Ishikawa (cell line): ENCODE measurements around the gene GJD3.
A peak's percentile ranks its signal among the peaks of the same experiment; 100 is the strongest.

Source experiments
- CEBPB ChIP-seq: IDR thresholded peaks from 2 replicates; pipeline ENCODE4 v1.6.1; 2012
- CREB1 ChIP-seq: IDR thresholded peaks from 2 replicates; pipeline ENCODE4 v1.6.1; 2012; ENCODE audit warnings: low read depth
- EGR1 ChIP-seq: IDR thresholded peaks from 2 replicates; pipeline ENCODE4 v1.6.1; 2012
- EP300 ChIP-seq: IDR thresholded peaks from 2 replicates; pipeline ENCODE4 v1.6.1; 2012; ENCODE audit warnings: borderline replicate concordance
- FOXM1 ChIP-seq: IDR thresholded peaks from 2 replicates; pipeline ENCODE4 v1.6.1; 2012; ENCODE audit warnings: low read depth, borderline replicate concordance
- NFIC ChIP-seq: IDR thresholded peaks from 2 replicates; pipeline ENCODE4 v1.6.1; 2012
- RAD21 ChIP-seq: IDR thresholded peaks from 2 replicates; pipeline ENCODE4 v1.6.1; 2012; ENCODE audit warnings: low read depth
- TAF1 ChIP-seq: IDR thresholded peaks from 2 replicates; pipeline ENCODE4 v1.6.1; 2012; ENCODE audit warnings: low read depth, mild to moderate bottlenecking
- TCF12 ChIP-seq: IDR thresholded peaks from 2 replicates; pipeline ENCODE4 v1.6.1; 2012; ENCODE audit warnings: low read depth
- TEAD4 ChIP-seq: IDR thresholded peaks from 2 replicates; pipeline ENCODE4 v1.6.1; 2012
- YY1 ChIP-seq: IDR thresholded peaks from 2 replicates; pipeline ENCODE4 v1.6.1; 2012; ENCODE audit warnings: low read depth
- ZBTB7A ChIP-seq: IDR thresholded peaks from 2 replicates; pipeline ENCODE4 v1.6.1; 2012; ENCODE audit warnings: low read depth
- TF ChIP-seq, protein P1 (sequence below): IDR thresholded peaks from 2 replicates; pipeline ENCODE4 v1.6.1; 2012
- TF ChIP-seq, protein P2 (sequence below): IDR thresholded peaks from 2 replicates; pipeline ENCODE4 v1.6.1; 2012
- TF ChIP-seq, protein P3 (sequence below): IDR thresholded peaks from 2 replicates; pipeline ENCODE4 v1.6.1; 2012; ENCODE audit warnings: low read depth, mild to moderate bottlenecking

GJD3 gene

DNA sequence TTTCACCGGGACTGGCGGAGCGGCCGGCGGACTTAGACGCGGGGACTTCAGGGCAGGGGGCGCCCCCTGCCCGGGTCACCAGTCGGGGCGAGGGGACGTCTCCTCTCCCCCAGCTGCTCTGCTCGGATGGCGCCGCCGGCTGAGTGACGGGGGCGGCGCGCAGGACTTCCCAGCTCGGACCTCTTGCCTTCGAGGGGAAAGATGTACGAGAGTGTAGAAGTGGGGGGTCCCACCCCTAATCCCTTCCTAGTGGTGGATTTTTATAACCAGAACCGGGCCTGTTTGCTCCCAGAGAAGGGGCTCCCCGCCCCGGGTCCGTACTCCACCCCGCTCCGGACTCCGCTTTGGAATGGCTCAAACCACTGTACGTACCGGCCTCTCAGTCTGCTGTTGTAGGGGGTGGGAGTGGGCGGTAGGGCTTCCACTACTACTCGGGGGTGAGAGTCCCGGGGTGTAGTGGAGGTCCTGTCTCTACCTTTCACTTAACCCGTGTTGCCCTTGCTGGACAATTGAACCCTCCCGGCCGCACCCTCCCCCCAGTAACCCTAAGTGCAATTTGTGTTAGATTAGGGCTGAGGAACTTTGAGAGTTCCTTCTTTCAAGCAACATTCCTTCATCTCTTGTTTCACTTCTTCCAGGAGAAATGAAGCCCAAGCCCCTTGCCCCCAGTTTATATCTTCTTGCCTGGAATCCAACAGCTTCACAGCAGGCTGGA, 21.9 kb downstream of the GJD3 start:
- TF ChIP-seq, protein P1, sequence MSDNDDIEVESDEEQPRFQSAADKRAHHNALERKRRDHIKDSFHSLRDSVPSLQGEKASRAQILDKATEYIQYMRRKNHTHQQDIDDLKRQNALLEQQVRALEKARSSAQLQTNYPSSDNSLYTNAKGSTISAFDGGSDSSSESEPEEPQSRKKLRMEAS = no peak
- TF ChIP-seq TAF1 = no peak
- TF ChIP-seq TCF12 = no peak
- no peak for TF ChIP-seq TEAD4
- no peak for TF ChIP-seq ZBTB7A
- no peak for TF ChIP-seq CEBPB
- no peak for TF ChIP-seq FOXM1
- TF ChIP-seq, protein P2, sequence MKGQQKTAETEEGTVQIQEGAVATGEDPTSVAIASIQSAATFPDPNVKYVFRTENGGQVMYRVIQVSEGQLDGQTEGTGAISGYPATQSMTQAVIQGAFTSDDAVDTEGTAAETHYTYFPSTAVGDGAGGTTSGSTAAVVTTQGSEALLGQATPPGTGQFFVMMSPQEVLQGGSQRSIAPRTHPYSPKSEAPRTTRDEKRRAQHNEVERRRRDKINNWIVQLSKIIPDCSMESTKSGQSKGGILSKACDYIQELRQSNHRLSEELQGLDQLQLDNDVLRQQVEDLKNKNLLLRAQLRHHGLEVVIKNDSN = no peak
- TF ChIP-seq EP300 = no peak
- TF ChIP-seq YY1 = no peak

DNA sequence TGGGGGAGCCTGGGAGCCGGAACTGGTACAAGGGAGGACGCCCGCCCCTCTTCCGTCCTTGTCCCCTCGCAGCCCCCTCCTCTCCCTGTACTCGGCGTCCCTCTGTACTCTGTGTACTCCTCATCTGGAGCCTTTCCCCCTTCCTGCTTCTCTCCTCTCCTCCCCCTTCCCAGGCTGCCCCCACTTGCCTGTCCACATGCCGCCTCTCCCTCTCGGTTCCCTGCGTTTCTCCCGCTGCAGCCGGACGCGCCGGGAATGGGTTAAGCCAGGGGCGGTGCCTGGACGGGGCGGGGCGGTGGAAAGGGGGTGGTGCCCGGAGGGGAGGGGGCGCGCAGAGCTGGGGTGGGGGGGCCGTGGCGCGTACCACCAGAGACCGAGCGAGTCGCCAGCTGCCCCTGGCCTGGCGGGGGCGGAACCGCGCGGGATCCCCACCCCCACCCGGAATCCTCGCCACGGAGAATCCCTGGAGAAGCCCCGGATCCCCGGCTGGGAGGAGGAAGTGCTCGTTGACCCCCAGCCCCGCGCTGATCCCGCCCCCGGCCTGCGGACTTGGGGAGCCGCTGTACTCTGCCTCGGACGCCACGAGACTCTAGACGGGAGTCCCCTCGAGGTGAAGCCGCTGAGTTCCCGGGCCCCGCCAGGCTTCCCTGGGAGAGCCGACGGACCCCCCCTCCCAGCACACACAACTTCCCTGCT, 22.6 kb downstream of the GJD3 start:
- no peak for TF ChIP-seq CREB1
- no peak for TF ChIP-seq TAF1
- TF ChIP-seq EGR1 = 0 out of 2 replicates have a peak, but pooled peaks have one; percentile 13
- no peak for TF ChIP-seq TCF12
- no peak for TF ChIP-seq CEBPB
- TF ChIP-seq FOXM1 = no peak
- TF ChIP-seq, protein P2 = no peak
- TF ChIP-seq NFIC = no peak
- TF ChIP-seq EP300 = no peak
- no peak for TF ChIP-seq TEAD4
- TF ChIP-seq ZBTB7A = peak; percentile 84
- TF ChIP-seq RAD21 = no peak
- no peak for TF ChIP-seq YY1
- TF ChIP-seq, protein P3, sequence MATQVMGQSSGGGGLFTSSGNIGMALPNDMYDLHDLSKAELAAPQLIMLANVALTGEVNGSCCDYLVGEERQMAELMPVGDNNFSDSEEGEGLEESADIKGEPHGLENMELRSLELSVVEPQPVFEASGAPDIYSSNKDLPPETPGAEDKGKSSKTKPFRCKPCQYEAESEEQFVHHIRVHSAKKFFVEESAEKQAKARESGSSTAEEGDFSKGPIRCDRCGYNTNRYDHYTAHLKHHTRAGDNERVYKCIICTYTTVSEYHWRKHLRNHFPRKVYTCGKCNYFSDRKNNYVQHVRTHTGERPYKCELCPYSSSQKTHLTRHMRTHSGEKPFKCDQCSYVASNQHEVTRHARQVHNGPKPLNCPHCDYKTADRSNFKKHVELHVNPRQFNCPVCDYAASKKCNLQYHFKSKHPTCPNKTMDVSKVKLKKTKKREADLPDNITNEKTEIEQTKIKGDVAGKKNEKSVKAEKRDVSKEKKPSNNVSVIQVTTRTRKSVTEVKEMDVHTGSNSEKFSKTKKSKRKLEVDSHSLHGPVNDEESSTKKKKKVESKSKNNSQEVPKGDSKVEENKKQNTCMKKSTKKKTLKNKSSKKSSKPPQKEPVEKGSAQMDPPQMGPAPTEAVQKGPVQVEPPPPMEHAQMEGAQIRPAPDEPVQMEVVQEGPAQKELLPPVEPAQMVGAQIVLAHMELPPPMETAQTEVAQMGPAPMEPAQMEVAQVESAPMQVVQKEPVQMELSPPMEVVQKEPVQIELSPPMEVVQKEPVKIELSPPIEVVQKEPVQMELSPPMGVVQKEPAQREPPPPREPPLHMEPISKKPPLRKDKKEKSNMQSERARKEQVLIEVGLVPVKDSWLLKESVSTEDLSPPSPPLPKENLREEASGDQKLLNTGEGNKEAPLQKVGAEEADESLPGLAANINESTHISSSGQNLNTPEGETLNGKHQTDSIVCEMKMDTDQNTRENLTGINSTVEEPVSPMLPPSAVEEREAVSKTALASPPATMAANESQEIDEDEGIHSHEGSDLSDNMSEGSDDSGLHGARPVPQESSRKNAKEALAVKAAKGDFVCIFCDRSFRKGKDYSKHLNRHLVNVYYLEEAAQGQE = no peak
- TF ChIP-seq, protein P1 = peak; percentile 64

DNA sequence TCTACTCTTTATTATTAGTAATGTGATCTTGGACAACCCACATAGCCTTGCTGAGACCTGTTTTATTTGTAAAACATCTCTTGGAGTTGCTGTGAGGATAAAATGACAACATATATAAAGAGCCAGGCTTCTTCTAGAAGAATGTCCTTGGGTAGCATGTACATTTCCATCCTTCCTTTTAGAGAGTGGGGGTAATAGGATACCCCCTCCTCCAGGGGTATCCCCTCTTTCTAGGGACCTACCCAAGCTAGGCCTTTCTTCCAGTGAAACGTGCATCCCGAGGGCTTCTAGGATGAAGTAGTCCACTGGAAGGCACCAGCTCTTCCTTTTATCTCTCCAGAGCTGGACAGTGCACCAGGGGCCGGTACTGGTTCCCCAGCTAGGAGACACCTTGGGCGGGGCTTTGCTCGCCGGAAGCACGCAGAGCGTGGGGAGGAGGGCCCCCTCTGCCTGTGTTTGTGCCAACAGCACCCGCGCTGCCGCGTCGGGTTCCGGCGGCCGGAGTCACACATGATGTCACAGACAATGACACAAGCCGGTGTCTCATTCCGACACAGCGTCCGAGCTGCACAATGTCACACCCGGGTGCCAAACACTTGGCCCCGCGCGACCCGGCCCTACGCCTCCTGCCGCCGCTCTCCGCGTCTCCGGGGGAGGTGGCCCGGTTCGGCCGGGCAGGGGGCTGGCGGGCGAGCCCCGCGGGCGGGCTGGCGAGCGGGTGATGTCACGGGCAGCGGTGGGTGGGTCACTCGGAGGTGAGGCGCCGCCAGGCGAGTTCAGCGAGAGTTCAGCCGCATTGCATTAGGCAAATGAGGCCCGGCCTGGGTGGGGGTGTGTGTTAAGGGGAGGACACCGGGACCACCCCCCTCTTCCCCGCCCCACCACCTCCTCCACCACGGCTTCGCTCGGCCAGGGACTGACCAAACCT, 23.4 kb downstream of the GJD3 start:
- peak; percentile 82 for TF ChIP-seq NFIC
- TF ChIP-seq, protein P3 = peak; percentile 41; the same call in 1 of the 2 replicates
- TF ChIP-seq, protein P1 = peak; percentile 63
- peak; percentile 12; the same call in 1 of the 2 replicates for TF ChIP-seq RAD21
- peak; percentile 45; the same call in 1 of the 2 replicates for TF ChIP-seq TCF12
- no peak for TF ChIP-seq YY1
- peak; percentile 76; the same call in 1 of the 2 replicates for TF ChIP-seq ZBTB7A
- peak; percentile 44 for TF ChIP-seq TEAD4
- TF ChIP-seq EGR1 = 0 out of 2 replicates have a peak, but pooled peaks have one; percentile 2
- TF ChIP-seq, protein P2 = no peak; the same call in 1 of the 2 replicates
- TF ChIP-seq TAF1 = no peak
- TF ChIP-seq FOXM1 = no peak
- TF ChIP-seq CREB1 = peak; percentile 85
- TF ChIP-seq CEBPB = no peak
- peak; percentile 43 for TF ChIP-seq EP300

DNA sequence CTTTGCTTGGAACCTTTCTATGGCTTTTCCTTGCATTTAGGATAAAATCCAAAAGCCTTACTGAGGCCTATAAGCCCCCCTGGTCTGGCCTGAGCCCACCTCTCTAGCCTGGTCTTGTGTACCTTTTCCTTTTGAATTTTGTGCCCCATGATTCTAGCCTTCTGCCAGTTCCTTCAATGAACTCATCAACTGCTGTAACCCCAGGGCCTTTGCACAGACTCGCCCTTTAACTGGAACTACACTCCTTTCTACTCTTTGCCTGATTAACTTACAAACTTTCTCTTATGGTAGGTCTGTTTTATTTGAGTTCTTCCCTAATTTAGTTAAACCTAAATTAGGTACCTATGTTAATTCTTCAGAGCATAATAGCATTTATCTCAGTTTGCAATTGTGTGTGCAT, 24.2 kb downstream of the GJD3 start:
- no peak for TF ChIP-seq TCF12
- TF ChIP-seq, protein P1 = no peak
- TF ChIP-seq, protein P3 = no peak
- no peak for TF ChIP-seq FOXM1
- no peak for TF ChIP-seq RAD21
- TF ChIP-seq TAF1 = no peak
- no peak for TF ChIP-seq CEBPB
- TF ChIP-seq TEAD4 = no peak
- TF ChIP-seq EGR1 = no peak
- no peak for TF ChIP-seq ZBTB7A
